ENCODE data around the gene P2RY6.

P2RY6 gene

GRCh38 chr11:73320763-73321603, 48.8 kb downstream of the P2RY6 start:
- no peak overlapping the region for H2AFZ ChIP-seq (ENCODE audit: low read depth)
- no peak for TF ChIP-seq CTCF (conservative IDR thresholded peaks at IDR 0.05; ENCODE audit: low read depth, low read length)
- H4K20me1 ChIP-seq (ENCODE audit: insufficient read depth) = no peaks in the 10 kb centered on the region
- no peaks in the 10 kb centered on the region for H3K27me3 ChIP-seq (ENCODE audit: insufficient read depth, low read depth)
- H3K4me1 ChIP-seq (ENCODE audit: low read depth, poor library complexity, severe bottlenecking) = no peaks in the 10 kb centered on the region
- H3K9ac ChIP-seq = no peak overlapping the region
- H3K27ac ChIP-seq = no peak overlapping the region
- H3K36me3 ChIP-seq (ENCODE audit: insufficient read depth) = no peaks in the 10 kb centered on the region
- H3K79me2 ChIP-seq (ENCODE audit: insufficient read depth, low read depth) = no peaks in the 10 kb centered on the region
- H3K4me2 ChIP-seq = no peak overlapping the region
- H3K4me3 ChIP-seq (IDR thresholded peaks at IDR 0.05; ENCODE audit: insufficient read depth, low read depth, low read length) = no peak overlapping the region

DNA sequence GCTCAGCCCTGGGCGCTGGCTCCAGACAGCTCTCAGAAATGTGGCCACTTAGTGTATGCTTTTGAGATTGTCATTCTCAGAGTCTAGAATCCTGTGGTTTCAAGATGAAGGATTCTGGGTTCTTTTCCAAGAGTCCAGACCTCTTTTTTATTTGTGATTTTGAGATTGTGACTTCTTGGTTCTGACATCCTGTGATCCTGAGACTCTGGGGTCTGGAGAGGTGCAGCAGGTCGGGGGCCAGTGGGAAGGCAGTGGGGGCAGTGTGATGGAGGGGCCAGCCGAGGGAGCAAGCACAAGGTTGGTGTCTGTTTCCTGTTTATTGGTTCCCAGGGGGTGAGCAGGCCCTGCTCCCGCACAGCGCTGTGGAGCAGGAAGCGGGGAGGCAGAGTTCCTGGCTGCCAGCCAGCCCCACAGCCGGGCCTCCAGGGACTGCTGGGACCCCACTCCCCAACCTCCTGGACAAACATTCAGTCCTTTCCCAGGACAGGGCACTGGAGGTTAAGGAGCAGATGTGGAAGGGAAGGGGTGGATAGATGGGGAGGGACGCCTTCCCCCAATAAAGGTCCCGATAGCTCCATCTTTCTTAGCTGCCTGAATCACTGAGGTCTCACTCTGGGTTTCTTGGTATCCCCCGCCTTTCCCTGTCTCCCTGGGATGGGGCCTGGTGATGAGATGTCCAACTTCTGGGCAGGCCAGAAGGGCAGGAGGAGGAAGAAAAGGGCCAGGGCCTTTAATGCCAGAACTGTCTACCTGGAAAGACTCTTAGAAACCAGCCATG, 49.7 kb downstream of the P2RY6 start:
- Histone ChIP-seq H3K4me1 (ENCODE audit: low read depth, poor library complexity, severe bottlenecking) (no peaks in the 10 kb centered on the region), H3K27ac (no peak overlapping the region), H3K9ac (no peak overlapping the region)

DNA sequence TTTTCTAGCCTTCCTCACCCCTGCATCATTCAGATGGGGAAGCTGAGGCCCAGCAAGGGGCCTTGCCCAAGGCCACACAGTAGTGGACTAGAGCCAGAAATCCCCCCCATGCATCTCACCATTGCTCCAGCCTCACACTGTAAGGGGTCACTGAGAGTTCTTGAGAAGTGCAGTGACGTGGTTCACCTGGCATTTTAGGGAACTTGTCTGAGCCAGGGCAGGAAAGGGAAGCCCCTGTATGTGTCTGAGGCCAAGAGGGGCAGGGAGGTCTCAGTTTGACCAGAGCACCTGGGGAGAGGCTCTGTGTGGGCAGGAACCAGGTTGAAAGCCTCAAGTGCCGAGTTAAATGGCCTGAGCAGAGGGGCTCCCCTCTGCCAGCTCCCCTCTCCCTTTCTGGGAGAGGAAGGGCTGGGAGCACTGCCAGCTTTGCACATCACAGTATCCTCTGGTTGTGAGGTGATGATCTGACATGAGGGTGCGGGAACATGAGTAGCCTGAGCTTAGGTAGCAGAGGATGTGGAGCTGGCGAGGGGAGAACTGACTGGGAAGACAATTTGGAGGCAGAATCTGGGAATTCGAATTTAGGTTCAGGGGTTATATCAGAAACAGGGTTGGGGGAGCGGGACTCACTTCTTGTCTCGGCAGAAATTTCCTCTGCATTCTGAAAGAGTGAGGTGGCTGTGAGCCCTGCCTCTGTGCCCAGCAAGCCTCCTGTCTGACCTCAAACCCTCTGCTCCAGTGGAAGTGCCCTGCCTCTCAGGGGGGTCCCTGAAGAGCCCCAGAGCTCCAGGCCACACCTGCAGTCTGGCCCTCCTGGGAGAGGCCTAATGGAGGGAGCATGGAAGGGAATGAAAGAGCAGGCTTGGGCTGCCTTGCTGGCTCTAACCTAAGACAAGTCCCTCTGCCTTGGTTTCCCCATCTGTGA, 50.5 kb downstream of the P2RY6 start:
- TF ChIP-seq CTCF (conservative IDR thresholded peaks at IDR 0.05; ENCODE audit: low read depth, low read length) = no peak
- Histone ChIP-seq H3K27me3 (ENCODE audit: insufficient read depth, low read depth) (no peaks in the 10 kb centered on the region), H3K4me3 (IDR thresholded peaks at IDR 0.05; ENCODE audit: insufficient read depth, low read depth, low read length) (no peak overlapping the region), H3K79me2 (ENCODE audit: insufficient read depth, low read depth) (no peaks in the 10 kb centered on the region), H3K36me3 (ENCODE audit: insufficient read depth) (no peaks in the 10 kb centered on the region), H3K9ac (no peak overlapping the region), H3K4me1 (ENCODE audit: low read depth, poor library complexity, severe bottlenecking) (no peaks in the 10 kb centered on the region), H4K20me1 (ENCODE audit: insufficient read depth) (no peaks in the 10 kb centered on the region), H2AFZ (ENCODE audit: low read depth) (no peak overlapping the region), H3K4me2 (no peak overlapping the region), H3K27ac (no peak overlapping the region)

More for the DNA sequence above, 49.7 kb downstream of the P2RY6 start:
- no peaks in the 10 kb centered on the region for H3K36me3 ChIP-seq (ENCODE audit: insufficient read depth)
- H3K79me2 ChIP-seq (ENCODE audit: insufficient read depth, low read depth) = no peaks in the 10 kb centered on the region
- H3K4me2 ChIP-seq = no peak overlapping the region
- H3K4me3 ChIP-seq (IDR thresholded peaks at IDR 0.05; ENCODE audit: insufficient read depth, low read depth, low read length) = no peak overlapping the region
- no peak for TF ChIP-seq CTCF (conservative IDR thresholded peaks at IDR 0.05; ENCODE audit: low read depth, low read length)
- H4K20me1 ChIP-seq (ENCODE audit: insufficient read depth) = no peaks in the 10 kb centered on the region
- H2AFZ ChIP-seq (ENCODE audit: low read depth) = no peak overlapping the region
- no peaks in the 10 kb centered on the region for H3K27me3 ChIP-seq (ENCODE audit: insufficient read depth, low read depth)

DNA sequence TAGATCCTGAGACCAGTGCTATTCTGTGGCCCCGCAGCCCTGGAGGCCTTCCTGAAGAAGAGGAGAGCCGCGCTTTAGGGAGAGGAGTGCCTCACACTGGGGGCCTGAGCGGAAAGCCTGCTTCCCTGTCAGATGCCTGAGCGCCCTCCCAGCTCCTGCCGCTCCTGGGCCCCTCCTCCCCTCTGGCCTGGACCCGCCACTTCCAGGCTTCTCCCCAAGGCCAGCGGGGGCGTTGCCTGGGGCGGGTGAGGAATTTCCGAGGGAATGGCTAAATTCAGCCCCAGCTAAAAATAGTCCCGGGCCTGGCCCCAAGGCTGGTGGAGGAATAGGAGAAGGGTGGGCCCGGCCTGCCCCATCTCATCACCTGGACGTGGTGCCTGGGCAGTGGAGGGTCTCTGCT, 51.3 kb downstream of the P2RY6 start:
- Histone ChIP-seq H3K4me2 (no peak overlapping the region), H3K27ac (no peak overlapping the region), H3K27me3 (ENCODE audit: insufficient read depth, low read depth) (no peaks in the 10 kb centered on the region), H3K79me2 (ENCODE audit: insufficient read depth, low read depth) (no peaks in the 10 kb centered on the region), H3K9ac (no peak overlapping the region), H3K36me3 (ENCODE audit: insufficient read depth) (no peaks in the 10 kb centered on the region), H2AFZ (ENCODE audit: low read depth) (no peak overlapping the region), H4K20me1 (ENCODE audit: insufficient read depth) (no peaks in the 10 kb centered on the region), H3K4me3 (IDR thresholded peaks at IDR 0.05; ENCODE audit: insufficient read depth, low read depth, low read length) (no peak overlapping the region), H3K4me1 (ENCODE audit: low read depth, poor library complexity, severe bottlenecking) (no peaks in the 10 kb centered on the region)
- TF ChIP-seq CTCF (conservative IDR thresholded peaks at IDR 0.05; ENCODE audit: low read depth, low read length) = no peak
